HG03432 (cell line): Measurements from ENCODE around the gene ZNF367.
A peak's percentile ranks its signal among the peaks of the same experiment; 100 is the strongest.

Experiments
- ATAC-seq: cut with Tn5 transposase; IDR thresholded peaks from one replicate; pipeline ENCODE4 v1.9.1; 2021; ENCODE audit warnings: mild to moderate bottlenecking, moderate library complexity; ENCODE audit not compliant: unreplicated experiment

Gene ZNF367

GRCh38 chr9:96437454-96437853 is 19.3 kb upstream of the ZNF367 start:
- ATAC-seq = no peak

DNA sequence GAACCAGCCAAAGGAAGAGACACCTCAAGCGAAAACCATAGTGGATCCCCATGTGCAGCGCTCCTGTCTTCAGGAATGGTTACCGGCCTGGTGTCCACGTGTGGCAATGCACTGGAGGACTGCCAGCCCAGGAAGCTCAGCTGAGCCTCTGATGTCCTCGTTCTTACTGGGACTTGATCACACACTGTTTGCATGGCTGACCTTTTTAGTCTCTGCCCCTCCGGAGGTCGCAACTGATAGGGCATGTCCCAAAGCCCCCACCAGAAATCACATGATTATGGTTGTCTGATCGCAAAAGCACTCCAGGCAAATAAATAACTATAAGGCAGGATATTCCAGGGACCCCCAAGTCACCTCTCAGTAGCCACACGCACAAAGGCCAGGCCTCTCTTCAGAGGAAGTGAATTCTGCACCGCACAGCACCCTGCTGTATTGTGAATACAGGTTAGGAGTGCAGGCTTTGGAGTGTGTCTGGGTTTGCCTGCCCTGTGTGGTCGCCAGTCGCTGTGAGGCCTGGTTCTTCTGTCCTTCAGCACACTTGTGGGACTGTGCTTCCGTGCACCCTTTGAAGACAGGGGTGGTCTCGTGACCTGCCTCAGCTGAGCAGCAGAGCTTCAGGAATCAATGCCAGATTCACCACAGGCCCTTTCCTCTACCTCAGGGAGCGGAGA is 18.4 kb upstream of the ZNF367 start:
- no peak for ATAC-seq

DNA sequence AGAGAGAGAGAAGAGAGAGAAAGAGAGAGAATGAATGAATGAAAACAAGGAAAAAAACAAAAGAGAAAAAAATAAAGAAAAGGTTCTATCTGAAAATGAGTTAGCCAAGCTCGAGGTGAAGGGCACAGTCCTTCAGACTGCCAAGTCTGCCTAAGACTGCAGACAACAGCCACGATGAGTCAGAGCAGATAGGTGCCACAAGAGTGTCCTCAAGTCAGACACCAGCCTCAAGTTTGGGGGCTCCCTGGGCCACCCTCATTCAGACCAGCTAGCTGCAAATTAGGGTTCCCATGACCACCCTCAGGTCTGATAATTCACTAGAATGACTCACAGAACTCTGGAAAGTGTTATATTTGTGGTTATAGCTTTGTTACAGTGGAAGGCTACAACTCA is 17.9 kb upstream of the ZNF367 start:
- ATAC-seq = no peak

DNA sequence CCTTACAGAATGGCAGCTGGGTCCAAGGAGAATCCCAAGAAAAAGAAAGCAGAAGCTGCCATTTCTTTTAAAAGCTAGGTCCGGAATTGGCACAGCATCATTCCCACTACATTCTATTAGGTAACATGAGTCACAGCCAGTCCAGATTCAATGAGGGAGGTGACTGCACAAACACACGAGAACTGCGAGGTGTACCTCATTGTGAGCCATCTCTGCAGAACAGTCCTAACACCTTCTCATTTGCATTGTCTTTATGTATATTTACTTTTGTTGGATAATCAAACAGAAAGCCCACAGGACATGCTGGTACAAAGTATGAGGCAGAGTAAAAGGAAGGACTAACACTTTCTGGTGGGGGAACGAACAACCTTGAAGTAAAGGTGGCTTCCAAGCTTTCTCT is 17.2 kb upstream of the ZNF367 start:
- no peak for ATAC-seq

GRCh38 chr9:96430377-96430776 is 12.2 kb upstream of the ZNF367 start:
- no peak for ATAC-seq

DNA sequence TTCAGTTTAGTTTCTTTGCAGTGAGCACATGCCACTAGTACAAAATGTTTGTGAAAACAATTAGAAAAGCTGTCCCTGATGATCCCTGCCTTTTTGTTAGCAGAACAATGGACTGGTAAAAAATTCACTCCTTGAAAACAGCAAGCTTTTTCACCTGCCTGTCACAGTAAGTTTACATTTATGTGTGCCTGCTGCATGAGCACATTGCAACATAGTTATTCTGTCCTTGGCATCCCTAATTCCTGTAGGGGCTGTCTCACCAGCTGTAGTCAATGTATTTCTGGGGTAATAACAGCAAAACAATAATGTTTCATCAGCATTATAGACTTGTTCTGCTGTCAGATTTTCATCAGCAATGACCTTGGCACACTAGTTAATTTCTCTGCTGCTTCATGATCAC is 11.6 kb upstream of the ZNF367 start:
- ATAC-seq = no peak

- ATAC-seq = no peak
Measured at GRCh38 chr9:96425500-96426169, 7.5 kb upstream of the ZNF367 start.

- ATAC-seq = no peak
Measured at GRCh38 chr9:96423985-96424336, 5.8 kb upstream of the ZNF367 start.

DNA sequence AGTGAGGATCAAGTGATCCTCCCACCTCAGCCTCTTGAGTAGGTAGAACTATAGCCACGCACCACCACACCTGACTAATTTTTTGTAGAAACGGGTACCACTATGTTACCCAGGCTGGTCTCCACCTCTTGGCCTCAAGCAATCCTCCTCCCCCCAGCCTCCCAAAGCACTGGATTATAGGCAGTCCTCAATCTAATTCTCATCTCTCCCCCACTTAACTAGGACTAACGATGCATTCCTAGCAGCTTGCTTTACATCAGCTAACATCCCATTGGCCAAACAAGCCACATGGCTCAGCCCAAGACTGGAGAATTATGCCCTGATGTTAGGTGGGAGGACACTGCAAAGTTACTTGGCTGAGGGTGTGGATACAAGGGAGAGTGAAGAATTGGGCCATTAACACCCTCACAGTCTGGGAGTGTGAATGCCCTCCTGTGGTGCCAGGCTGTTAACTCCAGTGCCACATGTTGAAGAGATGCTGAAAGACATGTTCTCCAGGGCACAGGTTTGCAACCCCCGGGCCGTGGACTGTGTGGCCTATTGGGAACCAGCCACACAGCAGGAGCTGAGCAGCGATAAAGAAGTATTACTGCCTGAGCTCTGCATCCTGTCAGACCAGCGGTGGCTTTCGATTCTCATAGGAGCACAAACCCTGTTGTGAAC is 5.3 kb upstream of the ZNF367 start:
- ATAC-seq = no peak

DNA sequence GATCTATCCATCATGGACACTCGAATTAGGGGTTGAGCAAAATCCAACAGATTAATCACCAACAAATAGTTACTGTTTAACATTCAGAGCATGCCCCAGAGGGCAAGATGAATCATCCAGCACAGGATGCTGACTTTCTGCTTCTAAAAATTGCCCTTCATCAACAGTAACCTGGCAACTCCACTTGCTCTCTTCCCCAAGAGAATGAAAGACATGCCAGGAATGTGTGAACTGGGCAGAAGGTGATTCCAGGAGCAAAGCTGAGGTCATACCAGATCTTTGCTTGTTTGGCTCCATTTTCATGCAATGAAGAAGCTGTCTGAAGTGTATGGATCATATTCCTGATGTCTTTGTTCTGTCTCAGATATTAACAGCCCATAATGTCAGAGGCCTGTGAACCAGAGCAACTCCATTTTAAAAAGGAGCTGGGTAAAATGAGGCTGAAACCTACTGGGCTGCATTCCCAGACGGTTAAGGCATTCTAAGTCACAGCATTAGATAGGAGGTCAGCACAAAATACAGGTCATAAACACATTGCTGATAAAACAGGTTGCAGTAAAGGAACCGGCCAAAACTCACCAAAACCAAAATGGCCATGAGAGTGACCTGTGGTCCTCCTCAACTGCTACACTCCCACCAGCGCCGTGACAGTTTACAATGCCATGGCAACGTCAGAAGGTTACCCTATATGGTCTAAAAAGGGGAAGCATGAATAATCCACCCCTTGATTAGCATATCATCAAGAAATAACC is 2.5 kb upstream of the ZNF367 start:
- ATAC-seq = no peak

- no peak for ATAC-seq
Measured at GRCh38 chr9:96419691-96419969, 1.5 kb upstream of the ZNF367 start.

DNA sequence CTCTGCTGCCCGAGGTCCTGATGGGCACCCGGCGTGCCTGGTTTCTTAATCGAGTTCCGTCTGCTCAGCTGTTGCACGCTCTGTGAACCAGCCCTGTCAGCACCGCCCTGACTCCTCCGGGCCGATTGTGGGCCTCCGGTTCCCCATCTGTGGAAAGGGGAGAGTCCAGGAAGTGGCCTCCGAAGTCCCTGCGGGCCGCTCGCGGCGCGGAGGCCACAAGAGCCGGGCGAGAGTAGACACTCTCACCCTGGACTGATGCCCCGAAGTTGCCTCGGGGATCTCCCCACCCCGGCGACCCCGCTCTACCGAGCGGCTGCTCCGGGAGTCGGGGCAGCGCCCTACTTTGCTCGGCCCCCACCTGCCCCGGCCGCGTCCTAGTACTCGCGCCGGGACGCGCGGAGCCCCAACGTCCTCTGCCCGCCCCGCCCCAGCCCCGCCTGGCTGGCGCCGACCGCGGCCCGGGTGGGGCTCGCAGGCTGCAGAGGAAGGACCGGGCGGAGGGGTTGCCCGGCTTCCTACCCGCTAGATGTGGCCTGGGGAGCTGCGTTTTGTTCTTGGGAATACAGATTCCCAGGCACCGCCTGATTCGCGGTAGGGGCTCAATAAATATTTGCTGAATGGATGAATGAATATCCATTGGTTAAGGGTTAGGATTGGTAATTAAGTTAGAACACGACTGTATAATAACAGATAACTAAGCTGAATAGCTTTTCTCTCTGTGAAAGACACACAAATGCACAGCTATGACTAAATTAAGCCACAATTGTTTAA is 935 bp upstream of the ZNF367 start:
- peak; percentile 41 for ATAC-seq

GRCh38 chr9:96417661-96418082 is 498 bp downstream of the ZNF367 start:
- peak; percentile 1 for ATAC-seq

DNA sequence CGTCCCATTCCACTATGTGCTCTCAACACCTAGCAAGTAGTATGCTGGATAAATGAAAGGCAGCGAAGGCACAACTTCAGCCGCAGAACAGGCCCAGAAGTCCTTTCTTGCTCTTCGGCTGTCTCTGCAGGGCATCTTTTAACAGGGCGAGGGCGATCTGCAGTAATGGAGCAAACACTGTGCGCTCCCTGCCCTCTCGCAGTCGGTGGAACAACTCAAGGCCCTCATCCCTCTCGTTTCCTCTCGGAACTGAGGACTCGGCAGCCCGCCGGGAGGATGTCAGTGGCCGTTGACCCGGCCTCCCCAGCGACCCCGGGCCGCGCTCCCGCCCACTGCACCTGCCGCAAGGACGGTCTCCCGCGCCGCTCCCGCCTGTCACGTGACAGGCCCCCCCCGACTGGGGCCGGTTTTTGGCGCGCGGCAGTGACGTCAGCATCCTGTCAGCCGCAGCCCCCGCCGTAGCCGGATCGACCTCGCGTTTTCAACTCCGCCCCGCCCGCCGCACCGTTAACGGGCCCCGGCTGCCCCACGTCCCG is 1.1 kb downstream of the ZNF367 start:
- peak; percentile 27 for ATAC-seq

GRCh38 chr9:96413302-96414221 is 4.6 kb downstream of the ZNF367 start:
- ATAC-seq = peak; percentile 15

GRCh38 chr9:96412174-96412913 is 5.8 kb downstream of the ZNF367 start:
- ATAC-seq = no peak

DNA sequence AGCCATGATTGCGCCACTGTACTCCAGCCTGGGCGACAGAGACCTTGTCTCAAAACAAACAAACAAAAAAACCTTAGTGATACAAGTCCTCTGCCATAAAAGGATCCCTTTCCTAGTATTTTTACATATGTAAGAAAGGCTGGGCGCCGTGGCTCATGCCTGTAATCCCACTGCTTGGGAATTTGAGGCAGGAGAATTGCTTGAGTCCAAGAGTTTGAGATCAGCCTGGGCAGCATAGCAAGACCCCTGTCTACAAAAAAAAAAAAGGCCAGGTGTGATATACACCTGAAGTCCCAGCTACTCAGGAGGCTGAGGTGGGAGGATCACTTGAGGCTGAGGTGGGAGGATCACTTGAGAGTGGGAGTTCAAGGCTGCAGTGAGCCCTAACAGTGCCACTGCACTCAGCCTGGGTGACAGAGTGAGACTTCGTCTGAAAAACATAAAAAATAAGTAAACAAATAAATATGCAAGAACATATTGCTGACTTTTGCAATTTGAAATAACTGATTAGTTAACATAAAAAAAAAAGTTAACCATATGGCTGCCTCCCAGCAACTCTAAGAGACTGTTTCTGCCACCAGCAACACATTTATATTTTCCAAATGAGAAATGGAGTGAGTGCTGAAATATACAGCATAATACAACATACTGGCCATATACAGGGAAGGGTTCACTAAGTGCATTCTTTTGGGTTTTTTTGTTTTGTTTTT is 6.9 kb downstream of the ZNF367 start:
- no peak for ATAC-seq
